Right atrium auricular region (tissue), 2 donors: ENCODE results near the gene DECR2. TPM values are rescaled to one million over a fixed set of nuclear protein-coding genes. Genes with fewer than 3 reads are reported as not detected.

Experiments used
- DNase-seq: peaks from one replicate; pipeline ENCODE4 v3.0.0-alpha.2; 2019; ENCODE audit warnings: low spot score
- H3K27ac ChIP-seq, 2 donors: fragments of 200-600 bp; sonication (generic); 1 replicate in 1 of 2; 2 replicates in 1 of 2; pipeline ENCODE4 v1.5.1; 2016 to 2019
- H3K27me3 ChIP-seq, 2 donors: fragments of 200-600 bp; sonication (generic); one replicate each; pipeline versions ENCODE4 v1.5.1 to v1.6.0; 2017 to 2019
- H3K36me3 ChIP-seq: fragments of 200-600 bp; sonication (generic); one replicate; pipeline ENCODE4 v1.5.1; 2016
- H3K4me1 ChIP-seq, 2 donors: fragments of 200-600 bp; sonication (generic); one replicate each; pipeline versions ENCODE4 v1.5.1 to v1.6.0; 2017 to 2019
- H3K4me3 ChIP-seq, 2 donors: fragments of 200-600 bp; sonication (generic); 1 replicate in 1 of 2; 2 replicates in 1 of 2; pipeline ENCODE4 v1.5.1; 2017 to 2019; ENCODE audit warnings: mild to moderate bottlenecking in 1 of 2, moderate library complexity in 1 of 2
- H3K9me3 ChIP-seq, 2 donors: fragments of 200-600 bp; sonication (generic); one replicate each; pipeline ENCODE4 v1.5.1; 2019
- total RNA-seq, 2 donors: library from RNA; depleted of rRNA; stranded (reverse); fragments of >200 nt; gene quantifications; one replicate each; pipeline ENCODE4 v1.1.0, GENCODE V29; 2016
- TF ChIP-seq, protein P1 (sequence below), 2 donors: fragments of 200-600 bp; sonication (generic); IDR thresholded peaks; one replicate each; pipeline ENCODE4 v1.5.1; 2019; ENCODE audit warnings: antibody characterized with exemption in 2 of 2

DECR2 gene
- total RNA-seq, 2 donors from 2014 or later, result 10.6 to 18.7 TPM

DNA sequence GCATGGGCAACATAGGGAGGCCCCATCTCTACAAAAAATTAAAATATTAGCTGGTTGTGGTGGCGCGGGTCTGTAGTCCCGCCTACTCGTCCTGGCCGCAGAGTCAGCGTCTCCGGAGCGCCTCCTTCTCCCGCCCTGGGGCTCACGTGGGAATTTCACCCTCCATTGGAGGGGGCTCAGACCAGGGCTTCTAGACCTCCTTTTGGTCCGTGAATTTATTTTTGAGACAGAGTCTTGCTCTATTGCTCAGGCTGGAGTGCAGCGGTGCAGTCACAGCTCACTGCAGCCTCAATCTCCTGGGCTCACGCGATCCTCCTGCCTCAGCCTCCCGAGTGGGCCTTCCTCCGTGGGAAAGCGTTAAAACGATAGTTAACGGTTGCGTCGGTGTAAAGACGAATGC is 5.1 kb upstream of the DECR2 start:
- Histone ChIP-seq H3K4me1 (peaks cover 0 to 20% of the 10 kb centered on the region in 2 donors), H3K4me3 (peak overlapping the region; percentile 60 to 71), H3K36me3 (no peaks in the 10 kb centered on the region), H3K9me3 (no peaks in the 10 kb centered on the region), H3K27ac (peak overlapping the region; percentile 64 to 88), H3K27me3 (no peaks in the 10 kb centered on the region)
- TF ChIP-seq, protein P1, sequence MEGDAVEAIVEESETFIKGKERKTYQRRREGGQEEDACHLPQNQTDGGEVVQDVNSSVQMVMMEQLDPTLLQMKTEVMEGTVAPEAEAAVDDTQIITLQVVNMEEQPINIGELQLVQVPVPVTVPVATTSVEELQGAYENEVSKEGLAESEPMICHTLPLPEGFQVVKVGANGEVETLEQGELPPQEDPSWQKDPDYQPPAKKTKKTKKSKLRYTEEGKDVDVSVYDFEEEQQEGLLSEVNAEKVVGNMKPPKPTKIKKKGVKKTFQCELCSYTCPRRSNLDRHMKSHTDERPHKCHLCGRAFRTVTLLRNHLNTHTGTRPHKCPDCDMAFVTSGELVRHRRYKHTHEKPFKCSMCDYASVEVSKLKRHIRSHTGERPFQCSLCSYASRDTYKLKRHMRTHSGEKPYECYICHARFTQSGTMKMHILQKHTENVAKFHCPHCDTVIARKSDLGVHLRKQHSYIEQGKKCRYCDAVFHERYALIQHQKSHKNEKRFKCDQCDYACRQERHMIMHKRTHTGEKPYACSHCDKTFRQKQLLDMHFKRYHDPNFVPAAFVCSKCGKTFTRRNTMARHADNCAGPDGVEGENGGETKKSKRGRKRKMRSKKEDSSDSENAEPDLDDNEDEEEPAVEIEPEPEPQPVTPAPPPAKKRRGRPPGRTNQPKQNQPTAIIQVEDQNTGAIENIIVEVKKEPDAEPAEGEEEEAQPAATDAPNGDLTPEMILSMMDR (IDR thresholded peaks at IDR 0.05), result no peak
- DNase-seq, result no peak

DNA sequence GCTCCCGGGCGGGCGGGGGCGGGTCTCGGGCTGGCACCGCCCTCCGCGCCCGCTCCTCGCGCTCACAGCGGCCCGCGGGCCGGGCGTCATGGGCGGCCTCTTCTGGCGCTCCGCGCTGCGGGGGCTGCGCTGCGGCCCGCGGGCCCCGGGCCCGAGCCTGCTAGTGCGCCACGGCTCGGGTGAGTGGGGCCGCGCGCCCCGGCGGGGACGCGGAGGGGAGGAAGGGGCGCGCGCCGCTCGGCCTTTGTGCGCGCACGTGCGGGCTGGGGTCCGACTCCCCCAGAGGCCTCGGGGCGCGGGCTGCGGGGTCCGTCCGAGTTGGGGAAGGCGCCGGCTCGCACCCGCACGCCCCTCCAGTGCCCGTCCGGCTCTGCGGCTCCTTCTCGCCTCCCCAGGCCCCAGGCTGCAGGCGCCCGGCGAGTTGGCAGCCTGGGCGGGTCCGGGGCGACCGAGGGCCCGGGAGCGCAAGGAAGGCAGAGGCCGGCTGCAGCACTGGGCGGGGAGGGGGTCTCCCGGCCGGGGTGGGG is 4.5 kb upstream of the DECR2 start, which contains the start of gene NME4:
Gene NME4, plus strand, starts transcription at position 65 of the 527 bp plus-strand sequence. Its CDS starts 24 bp downstream, at position 89.
- Histone ChIP-seq H3K4me1 (peaks cover 0 to 21% of the 10 kb centered on the region in 2 donors), H3K9me3 (no peaks in the 10 kb centered on the region)

DNA sequence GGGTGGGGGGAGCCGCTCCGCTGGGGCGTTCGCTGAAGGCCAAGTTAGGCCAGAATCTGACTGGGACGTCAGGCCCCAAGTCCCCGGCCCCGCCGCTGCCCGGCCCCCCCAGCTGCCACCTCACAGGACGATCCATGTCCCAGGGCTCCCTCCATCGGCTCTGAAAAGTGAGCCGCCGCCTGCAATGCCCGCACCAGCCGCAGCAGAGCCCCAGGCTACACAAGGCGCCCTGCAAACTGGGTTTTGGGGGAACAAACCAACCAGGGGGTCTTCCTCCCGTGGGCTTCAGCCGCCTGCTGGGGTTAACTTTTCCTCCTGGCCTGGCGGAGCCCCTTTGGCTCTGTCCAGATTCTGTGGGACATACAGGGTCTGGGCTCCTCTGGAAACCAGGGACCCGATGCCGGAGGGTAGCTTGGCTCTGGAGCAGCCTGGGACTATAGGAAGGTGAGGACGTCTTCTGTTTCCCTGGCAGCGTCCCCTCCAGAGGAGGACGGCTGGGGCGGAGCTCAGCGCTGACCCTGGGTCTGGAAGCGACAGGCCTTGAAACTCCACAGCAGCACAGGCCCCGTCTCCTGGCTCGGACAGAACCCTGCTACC is 3.9 kb upstream of the DECR2 start:
- Histone ChIP-seq H3K4me1 (peaks cover 0 to 23% of the 10 kb centered on the region in 2 donors), H3K9me3 (no peaks in the 10 kb centered on the region), H3K27me3 (no peaks in the 10 kb centered on the region), H3K27ac (peak overlapping the region; percentile 81 to 88), H3K36me3 (no peaks in the 10 kb centered on the region), H3K4me3 (peak overlapping the region; percentile 60 to 71)
- peak; percentile 77 for DNase-seq
- TF ChIP-seq, protein P1 (IDR thresholded peaks at IDR 0.05), result peak; percentile 21 to 63

More for the DNA sequence above, 4.5 kb upstream of the DECR2 start, which contains the start of gene NME4:
- Histone ChIP-seq H3K27ac (peak within 1 kb of the TSS; percentile 81 to 88), H3K27me3 (no peaks in the 10 kb centered on the region), H3K4me3 (peak within 1 kb of the TSS; percentile 60 to 71), H3K36me3 (no peaks in the 10 kb centered on the region)
- TF ChIP-seq, protein P1 (IDR thresholded peaks at IDR 0.05), result no peak
- no peak for DNase-seq

DNA sequence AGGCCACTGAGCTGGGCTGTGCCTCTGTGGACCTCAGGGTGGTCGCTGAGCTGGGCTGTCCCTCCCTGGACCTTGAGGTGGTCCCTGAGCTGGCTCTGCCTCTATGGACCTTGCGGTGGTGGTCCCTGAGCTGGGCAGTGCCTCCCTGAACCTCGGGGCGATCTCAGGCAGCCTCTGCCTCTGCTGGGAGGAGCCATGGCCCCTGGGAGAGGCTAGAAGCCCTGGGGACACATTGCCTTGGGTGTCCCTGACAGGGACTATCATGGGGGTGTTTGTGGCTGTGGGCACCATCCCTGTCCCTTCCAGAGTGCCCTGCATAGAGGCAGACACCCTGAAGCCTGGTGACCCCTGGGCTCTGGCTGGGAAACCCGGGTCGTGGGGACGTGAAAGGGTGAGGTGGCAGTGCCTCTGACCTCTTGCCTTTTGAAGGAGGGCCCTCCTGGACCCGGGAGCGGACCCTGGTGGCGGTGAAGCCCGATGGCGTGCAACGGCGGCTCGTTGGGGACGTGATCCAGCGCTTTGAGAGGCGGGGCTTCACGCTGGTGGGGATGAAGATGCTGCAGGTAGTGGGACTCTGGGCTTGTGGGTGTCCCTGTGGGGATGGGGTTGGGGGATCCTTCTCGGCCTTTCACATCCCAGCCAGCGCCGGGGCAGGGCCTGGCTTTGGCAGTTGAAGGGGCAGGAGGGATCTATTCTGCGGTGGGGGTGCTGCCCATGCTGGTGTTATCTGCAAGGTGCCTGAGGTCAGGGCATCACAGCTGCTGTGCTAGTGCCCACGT is 2.9 kb upstream of the DECR2 start:
- H3K27ac ChIP-seq, result peak overlapping the region; percentile 81 to 88
- H3K4me1 ChIP-seq, result peaks cover 0 to 23% of the 10 kb centered on the region in 2 donors

DNA sequence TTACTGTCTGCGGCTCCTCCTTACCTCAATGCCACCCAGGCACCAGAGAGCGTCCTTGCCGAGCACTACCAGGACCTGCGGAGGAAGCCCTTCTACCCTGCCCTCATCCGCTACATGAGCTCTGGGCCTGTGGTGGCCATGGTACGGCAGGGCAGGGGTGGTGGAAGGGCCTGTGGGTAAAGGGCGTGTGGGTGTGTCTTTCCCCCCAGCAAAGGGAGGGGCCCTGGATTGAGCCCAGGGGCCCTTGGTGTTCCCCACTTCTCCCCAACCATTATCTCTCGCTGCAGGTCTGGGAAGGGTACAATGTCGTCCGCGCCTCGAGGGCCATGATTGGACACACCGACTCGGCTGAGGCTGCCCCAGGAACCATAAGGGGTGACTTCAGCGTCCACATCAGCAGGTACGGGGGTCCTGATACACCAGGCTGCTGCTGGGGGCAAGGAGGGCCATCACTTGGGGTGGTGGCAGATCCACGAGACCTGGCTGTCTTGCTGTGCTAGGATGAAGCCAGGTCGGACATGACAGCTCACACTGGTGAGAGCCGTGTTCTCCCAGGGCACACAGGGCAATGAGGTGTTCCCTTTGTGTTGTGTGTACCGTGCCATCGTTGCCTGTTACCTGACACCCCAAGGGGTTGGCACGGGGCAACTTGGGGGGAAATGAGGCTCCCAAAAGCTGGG is 2.2 kb upstream of the DECR2 start:
- H3K4me1 ChIP-seq, result peaks cover 0 to 23% of the 10 kb centered on the region in 2 donors
- no peaks in the 10 kb centered on the region for H3K27me3 ChIP-seq
- no peaks in the 10 kb centered on the region for H3K36me3 ChIP-seq
- H3K27ac ChIP-seq, result no peak overlapping the region
- TF ChIP-seq, protein P1 (IDR thresholded peaks at IDR 0.05), result no peak
- no peak for DNase-seq
- no peaks in the 10 kb centered on the region for H3K9me3 ChIP-seq
- no peak overlapping the region for H3K4me3 ChIP-seq

More for the DNA sequence above, 2.9 kb upstream of the DECR2 start:
- no peaks in the 10 kb centered on the region for H3K36me3 ChIP-seq
- H3K27me3 ChIP-seq, result no peaks in the 10 kb centered on the region
- no peak for DNase-seq
- H3K9me3 ChIP-seq, result no peaks in the 10 kb centered on the region
- H3K4me3 ChIP-seq, result no peak overlapping the region
- TF ChIP-seq, protein P1 (IDR thresholded peaks at IDR 0.05), result no peak
